Epithelial cell of umbilical artery (primary cell): ENCODE results near the gene CDON. TPM values are rescaled to one million over a fixed set of nuclear protein-coding genes. Genes with fewer than 3 reads are reported as not detected.

Experiments
- total RNA-seq: library from RNA; depleted of rRNA; stranded (reverse); fragments of >200 nt; gene quantifications from 2 replicates; pipeline ENCODE4 v1.2.3, GENCODE V29; 2014

The CDON gene
- 1.9 and 2.6 TPM in 2 replicates for total RNA-seq

GRCh38 chr11:126062679-126063506, at the start of gene CDON:
TSS of gene CDON (minus strand) at chr11:126062866. CDS start at chr11:126023476, 39,390 bp downstream.

GRCh38 chr11:125945797-125946520, 116.7 kb downstream of the CDON start, which contains the start of gene VSIG10L2:
TSS of gene VSIG10L2 (plus strand) at chr11:125946044. CDS start at chr11:125946056, 12 bp downstream.

Other genes with a start within 250 kb of the CDON start
- gene PATE4, start 229.6 kb downstream of the CDON start, total RNA-seq: not detected in 2 replicates
- gene HYLS1, start 175.2 kb downstream of the CDON start, total RNA-seq: 9.7 and 10.2 TPM in 2 replicates
- gene PUS3, start 159.7 kb downstream of the CDON start, total RNA-seq: 11.4 and 12.2 TPM in 2 replicates
- gene DDX25, start 158.4 kb downstream of the CDON start, total RNA-seq: not detected in 2 replicates
- not detected in 2 replicates for gene VSIG10L2, start 116.8 kb downstream of the CDON start, total RNA-seq
- 32.8 and 42.9 TPM in 2 replicates for gene RPUSD4, start 148.8 kb upstream of the CDON start, total RNA-seq
- gene FAM118B, start 148.9 kb upstream of the CDON start, total RNA-seq: 32.5 and 38.8 TPM in 2 replicates
- gene SRPRA, start 206.0 kb upstream of the CDON start, total RNA-seq: 40.0 and 40.6 TPM in 2 replicates
- gene FOXRED1, start 206.3 kb upstream of the CDON start, total RNA-seq: 17.9 and 18.4 TPM in 2 replicates
- gene TIRAP, start 220.2 kb upstream of the CDON start, total RNA-seq: 1.9 and 2.9 TPM in 2 replicates
- gene DCPS, start 241.2 kb upstream of the CDON start, total RNA-seq: 9.7 and 16.1 TPM in 2 replicates